Brain microvascular endothelial cell (primary cell): Measurements from ENCODE around the gene USP10.

Experiments used
- DNase-seq: peaks from one replicate; pipeline ENCODE4 v3.0.0-alpha.2; 2020
- H3K27ac ChIP-seq: fragments of 250-450 bp; sonication (Bioruptor Pico); 2 replicates; pipeline ENCODE4 v1.5.1; 2020; ENCODE audit warnings: mild to moderate bottlenecking, moderate library complexity
- H3K27me3 ChIP-seq: fragments of 250-450 bp; sonication (Bioruptor Pico); replicated peaks from 2 replicates; pipeline ENCODE4 v1.5.1; 2020; ENCODE audit warnings: mild to moderate bottlenecking
- H3K36me3 ChIP-seq: fragments of 250-450 bp; sonication (Bioruptor Pico); replicated peaks from 2 replicates; pipeline ENCODE4 v1.5.1; 2020; ENCODE audit warnings: mild to moderate bottlenecking
- H3K4me3 ChIP-seq: 2 replicates; pipeline ENCODE4 v1.5.1; 2011; ENCODE audit warnings: low read depth, mild to moderate bottlenecking, control low read depth, low read length, moderate library complexity
- in situ Hi-C: cut with HindIII; loops from 2 replicates; pipeline ENCODE4 v1.10.0; 2017; ENCODE audit warnings: low sequenced_read_pairs, low pct_ligation_motif_present
- TF ChIP-seq, protein P1 (sequence below): IDR thresholded peaks from 2 replicates; pipeline ENCODE4 v1.5.1; 2011; ENCODE audit warnings: low read depth, mild to moderate bottlenecking, moderate library complexity, low read length, control low read depth, inconsistent platforms; ENCODE audit errors: missing control alignments

Gene USP10

DNA sequence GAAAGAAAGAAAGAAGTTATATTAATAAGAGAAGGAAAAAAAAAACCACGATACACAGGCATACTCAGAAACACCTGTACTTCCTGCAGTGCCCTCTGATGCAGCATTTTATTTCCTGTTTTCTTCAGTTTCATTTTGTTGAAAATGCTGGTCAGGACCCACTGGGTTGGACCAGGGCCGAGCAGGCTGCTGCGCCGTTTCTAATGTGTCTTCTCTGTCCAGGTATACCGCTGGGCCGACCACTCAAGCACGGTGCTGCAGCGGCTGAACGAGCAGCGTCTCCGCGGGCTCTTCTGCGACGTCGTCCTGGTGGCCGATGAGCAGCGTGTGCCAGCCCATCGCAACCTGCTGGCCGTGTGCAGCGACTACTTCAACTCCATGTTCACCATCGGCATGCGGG is 43.2 kb upstream of the USP10 start:
- Histone ChIP-seq H3K27ac (no peak overlapping the region), H3K4me3 (no peak overlapping the region), H3K36me3 (peaks cover 42% of the 10 kb centered on the region), H3K27me3 (no peaks in the 10 kb centered on the region)
- DNase-seq: no peak
- TF ChIP-seq, protein P1, sequence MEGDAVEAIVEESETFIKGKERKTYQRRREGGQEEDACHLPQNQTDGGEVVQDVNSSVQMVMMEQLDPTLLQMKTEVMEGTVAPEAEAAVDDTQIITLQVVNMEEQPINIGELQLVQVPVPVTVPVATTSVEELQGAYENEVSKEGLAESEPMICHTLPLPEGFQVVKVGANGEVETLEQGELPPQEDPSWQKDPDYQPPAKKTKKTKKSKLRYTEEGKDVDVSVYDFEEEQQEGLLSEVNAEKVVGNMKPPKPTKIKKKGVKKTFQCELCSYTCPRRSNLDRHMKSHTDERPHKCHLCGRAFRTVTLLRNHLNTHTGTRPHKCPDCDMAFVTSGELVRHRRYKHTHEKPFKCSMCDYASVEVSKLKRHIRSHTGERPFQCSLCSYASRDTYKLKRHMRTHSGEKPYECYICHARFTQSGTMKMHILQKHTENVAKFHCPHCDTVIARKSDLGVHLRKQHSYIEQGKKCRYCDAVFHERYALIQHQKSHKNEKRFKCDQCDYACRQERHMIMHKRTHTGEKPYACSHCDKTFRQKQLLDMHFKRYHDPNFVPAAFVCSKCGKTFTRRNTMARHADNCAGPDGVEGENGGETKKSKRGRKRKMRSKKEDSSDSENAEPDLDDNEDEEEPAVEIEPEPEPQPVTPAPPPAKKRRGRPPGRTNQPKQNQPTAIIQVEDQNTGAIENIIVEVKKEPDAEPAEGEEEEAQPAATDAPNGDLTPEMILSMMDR: no peak
- in situ Hi-C loops: no loop called here

DNA sequence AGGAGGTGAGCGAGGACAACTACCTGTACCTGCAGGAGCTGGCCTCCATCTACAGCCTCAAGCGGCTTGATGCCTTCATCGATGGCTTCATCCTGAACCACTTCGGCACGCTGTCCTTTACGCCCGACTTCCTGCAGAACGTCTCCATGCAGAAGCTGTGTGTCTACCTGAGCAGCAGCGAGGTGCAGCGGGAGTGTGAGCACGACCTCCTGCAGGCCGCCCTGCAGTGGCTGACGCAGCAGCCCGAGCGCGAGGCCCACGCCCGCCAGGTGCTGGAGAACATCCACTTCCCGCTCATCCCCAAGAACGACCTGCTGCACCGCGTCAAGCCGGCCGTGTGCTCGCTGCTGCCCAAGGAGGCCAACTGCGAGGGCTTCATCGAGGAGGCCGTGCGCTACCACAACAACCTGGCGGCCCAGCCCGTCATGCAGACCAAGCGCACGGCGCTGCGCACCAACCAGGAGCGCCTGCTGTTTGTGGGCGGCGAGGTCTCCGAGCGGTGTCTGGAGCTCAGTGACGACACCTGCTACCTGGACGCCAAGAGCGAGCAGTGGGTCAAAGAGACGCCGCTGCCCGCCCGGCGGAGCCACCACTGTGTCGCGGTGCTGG is 42.5 kb upstream of the USP10 start:
- H3K36me3 ChIP-seq: peaks cover 49% of the 10 kb centered on the region
- DNase-seq: no peak
- no peaks in the 10 kb centered on the region for H3K27me3 ChIP-seq
- no peak overlapping the region for H3K27ac ChIP-seq
- H3K4me3 ChIP-seq: no peak overlapping the region
- TF ChIP-seq, protein P1: no peak
- in situ Hi-C loops: no loop called here

DNA sequence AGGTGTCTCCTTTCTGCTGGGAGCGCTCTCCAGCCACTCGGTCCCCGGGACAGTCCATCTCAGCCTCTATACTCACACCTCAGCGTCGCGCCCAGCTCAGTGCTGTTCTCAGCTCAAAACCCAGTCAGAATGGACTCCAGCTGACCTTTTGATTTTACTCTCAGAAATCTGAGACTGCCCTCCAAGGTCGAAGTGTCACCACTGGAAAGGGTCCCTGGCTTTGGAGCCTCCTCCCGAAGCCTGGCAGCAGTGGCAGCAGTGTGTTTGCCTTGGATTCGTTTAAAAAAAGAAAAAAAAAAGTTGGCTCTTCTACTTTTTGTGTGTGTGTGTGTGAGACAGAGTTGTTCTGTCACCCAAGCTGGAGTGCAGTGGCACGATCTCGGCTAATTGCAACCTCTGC is 41.1 kb upstream of the USP10 start:
- in situ Hi-C loops: no loop called here
- Histone ChIP-seq H3K27ac (no peak overlapping the region), H3K36me3 (peaks cover 53% of the 10 kb centered on the region), H3K4me3 (no peak overlapping the region), H3K27me3 (no peaks in the 10 kb centered on the region)
- no peak for DNase-seq
- TF ChIP-seq, protein P1: no peak

DNA sequence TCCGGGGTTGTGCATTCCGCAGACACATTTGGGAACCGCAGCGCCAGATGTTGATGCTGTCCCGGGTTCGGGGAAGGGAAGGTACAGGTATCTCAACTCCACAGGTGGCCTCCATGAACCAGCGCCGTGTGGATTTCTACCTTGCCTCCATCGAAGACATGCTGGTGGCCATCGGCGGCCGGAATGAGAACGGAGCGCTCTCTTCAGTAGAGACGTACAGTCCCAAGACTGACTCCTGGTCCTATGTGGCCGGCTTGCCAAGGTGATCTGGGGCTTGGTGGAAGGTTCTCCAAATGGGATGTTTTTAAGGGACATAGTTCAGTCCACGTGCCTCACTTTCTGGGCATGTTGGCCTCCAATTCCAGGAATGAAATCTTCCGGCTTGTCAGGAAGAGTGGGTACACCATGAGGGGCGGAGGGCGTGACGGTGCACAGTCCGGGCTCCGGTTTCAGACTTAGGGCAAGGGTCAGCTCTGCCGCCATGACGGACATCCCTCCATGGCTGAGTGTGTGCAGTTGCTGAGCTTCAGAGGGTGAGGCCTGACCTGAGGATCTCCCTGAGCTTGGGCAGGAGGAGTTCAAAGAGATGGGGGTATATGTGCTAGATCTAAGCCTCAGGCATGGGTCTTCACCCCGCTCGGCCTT is 40.0 kb upstream of the USP10 start:
- TF ChIP-seq, protein P1: no peak
- in situ Hi-C loops: no loop called here
- Histone ChIP-seq H3K36me3 (peaks cover 53% of the 10 kb centered on the region), H3K27me3 (no peaks in the 10 kb centered on the region), H3K4me3 (no peak overlapping the region), H3K27ac (no peak overlapping the region)
- DNase-seq: no peak

DNA sequence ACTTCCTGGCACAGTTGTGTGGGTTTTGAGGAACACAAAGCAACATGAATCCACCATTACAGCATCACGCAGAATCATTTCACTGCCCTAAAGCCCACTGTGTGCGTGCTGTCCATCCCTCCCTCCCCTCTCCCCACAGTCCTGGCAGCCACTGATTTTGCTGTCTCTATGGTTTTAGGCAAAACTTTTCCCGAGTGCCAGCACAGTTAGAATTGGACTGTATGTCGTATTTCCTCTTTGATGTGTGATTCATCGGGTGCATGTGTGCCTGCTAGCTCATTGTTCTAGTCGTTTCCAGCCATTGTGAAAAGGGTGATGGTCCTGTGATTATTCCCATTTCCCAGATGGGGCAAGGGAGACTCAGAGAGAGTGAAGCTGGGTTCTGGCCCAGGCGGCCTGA is 38.8 kb upstream of the USP10 start:
- Histone ChIP-seq H3K27me3 (no peaks in the 10 kb centered on the region), H3K4me3 (no peak overlapping the region), H3K27ac (no peak overlapping the region), H3K36me3 (peaks cover 53% of the 10 kb centered on the region)
- TF ChIP-seq, protein P1: no peak
- no peak for DNase-seq
- in situ Hi-C loops: no loop called here
